HepG2 (cell line): ENCODE measurements around the gene CDH23. TPM values are rescaled to one million over a fixed set of nuclear protein-coding genes. Genes with fewer than 3 reads are reported as not detected.

Experiments used
- CREM ChIP-seq, 2 experiments: sonication (generic) in 1 of 2; formaldehyde crosslinking in 1 of 2; IDR thresholded peaks; 2 replicates each; pipeline versions ENCODE4 v1.4.0 to v1.6.1; 2016 to 2020; ENCODE audit warnings: antibody characterized with exemption in 1 of 2, mild to moderate bottlenecking in 1 of 2, missing genetic modification reagents in 1 of 2
- FOXA3 ChIP-seq: IDR thresholded peaks from 2 replicates; pipeline ENCODE4 v1.6.1; 2016; ENCODE audit warnings: missing genetic modification reagents, missing compliant biosample characterization
- GLI4 ChIP-seq: sonication (generic); formaldehyde crosslinking; IDR thresholded peaks from 2 replicates; pipeline ENCODE4 v1.5.1; 2020; ENCODE audit warnings: missing genetic modification reagents, mild to moderate bottlenecking, moderate library complexity, borderline replicate concordance
- KLF15 ChIP-seq: sonication (generic); formaldehyde crosslinking; IDR thresholded peaks from 2 replicates; pipeline ENCODE4 v1.8.1; 2023; ENCODE audit warnings: borderline replicate concordance, mild to moderate bottlenecking, inconsistent platforms, missing genetic modification reagents, mixed read lengths
- NCOR1 ChIP-seq: fragments of 200-600 bp; sonication (generic); IDR thresholded peaks from 2 replicates; pipeline ENCODE4 v1.7.0; 2017; ENCODE audit warnings: antibody characterized with exemption, low read length, borderline replicate concordance
- NR2F2 ChIP-seq: IDR thresholded peaks from 2 replicates; pipeline ENCODE4 v1.6.1; 2012; ENCODE audit warnings: low read depth, inconsistent platforms, borderline replicate concordance
- PRDM4 ChIP-seq: sonication (generic); formaldehyde crosslinking; IDR thresholded peaks from 2 replicates; pipeline ENCODE4 v1.9.0; 2021; ENCODE audit warnings: missing genetic modification reagents, borderline replicate concordance
- RBFOX2 ChIP-seq: fragments of 200-400 bp; formaldehyde crosslinking; IDR thresholded peaks from 2 replicates; pipeline ENCODE4 v1.6.1; 2017; ENCODE audit warnings: low read depth, mild to moderate bottlenecking, low read length
- SALL1 ChIP-seq: sonication (generic); formaldehyde crosslinking; IDR thresholded peaks from 2 replicates; pipeline ENCODE4 v1.8.0; 2022; ENCODE audit warnings: mild to moderate bottlenecking, missing genetic modification reagents
- SIN3B ChIP-seq: fragments of 150-350 bp; IDR thresholded peaks from 2 replicates; pipeline ENCODE4 v1.6.1; 2014; ENCODE audit warnings: low read length
- SOX5 ChIP-seq: IDR thresholded peaks from 2 replicates; pipeline ENCODE4 v1.6.1; 2016; ENCODE audit warnings: borderline replicate concordance
- TGIF2 ChIP-seq: IDR thresholded peaks from 2 replicates; pipeline ENCODE4 v1.6.1; 2016; ENCODE audit warnings: control low read depth, missing compliant biosample characterization
- ZNF230 ChIP-seq: sonication (generic); formaldehyde crosslinking; IDR thresholded peaks from 2 replicates; pipeline ENCODE4 v1.4.0; 2020; ENCODE audit warnings: mild to moderate bottlenecking, missing genetic modification reagents
- ZNF234 ChIP-seq: sonication (generic); formaldehyde crosslinking; conservative IDR thresholded peaks from 2 replicates; pipeline ENCODE4 v1.5.1; 2020; ENCODE audit warnings: mild to moderate bottlenecking, missing genetic modification reagents
- ZNF34 ChIP-seq: sonication (generic); formaldehyde crosslinking; IDR thresholded peaks from 2 replicates; pipeline ENCODE4 v1.4.0; 2020; ENCODE audit warnings: mild to moderate bottlenecking, missing genetic modification reagents, borderline replicate concordance
- ZNF543 ChIP-seq: sonication (generic); formaldehyde crosslinking; IDR thresholded peaks from 2 replicates; pipeline ENCODE4 v1.4.0; 2020; ENCODE audit warnings: mild to moderate bottlenecking, missing genetic modification reagents
- polyA plus RNA-seq, 8 experiments: library from polyadenylated mRNA; depleted of rRNA in 3 of 8; stranded (reverse) in 7 of 8; unstranded in 1 of 8; fragments of >200 nt; fragmentation: Illumina TruSeq in 4 of 8; extraction: Trizol in 4 of 8; gene quantifications; 2 replicates each; pipeline versions ENCODE4 v1.2.1 to v1.2.3, GENCODE V29; 2011 to 2016; ENCODE audit warnings: low read depth in 4 of 8, missing spikeins in 1 of 8, mixed read lengths in 1 of 8; ENCODE audit not compliant: insufficient read depth in 1 of 8
- total RNA-seq, 5 experiments: library from RNA; depleted of rRNA; stranded (reverse); fragments of >200 nt; fragmentation: Illumina TruSeq; extraction: Trizol; gene quantifications; 2 replicates each; pipeline ENCODE4 v1.2.3, GENCODE V29; 2016; ENCODE audit warnings: low read depth in 1 of 5
- TF ChIP-seq, protein P1 (sequence below): sonication (generic); formaldehyde crosslinking; IDR thresholded peaks from 2 replicates; pipeline ENCODE4 v1.5.1; 2020; ENCODE audit warnings: mild to moderate bottlenecking, missing genetic modification reagents, moderate library complexity
- TF ChIP-seq, protein P2 (sequence below): sonication (generic); formaldehyde crosslinking; IDR thresholded peaks from 2 replicates; pipeline ENCODE4 v1.4.0; 2020; ENCODE audit warnings: missing genetic modification reagents
- TF ChIP-seq, protein P3 (sequence below): sonication (generic); formaldehyde crosslinking; IDR thresholded peaks from 2 replicates; pipeline ENCODE4 v1.5.1; 2020; ENCODE audit warnings: missing genetic modification reagents, mild to moderate bottlenecking, borderline replicate concordance

The CDH23 gene
- total and polyA plus RNA-seq, 2 of the 13 experiments (the other 11 are each of a cell fraction or from before 2014, with no cell fraction given), result 0.13 TPM; not detected in 1

DNA sequence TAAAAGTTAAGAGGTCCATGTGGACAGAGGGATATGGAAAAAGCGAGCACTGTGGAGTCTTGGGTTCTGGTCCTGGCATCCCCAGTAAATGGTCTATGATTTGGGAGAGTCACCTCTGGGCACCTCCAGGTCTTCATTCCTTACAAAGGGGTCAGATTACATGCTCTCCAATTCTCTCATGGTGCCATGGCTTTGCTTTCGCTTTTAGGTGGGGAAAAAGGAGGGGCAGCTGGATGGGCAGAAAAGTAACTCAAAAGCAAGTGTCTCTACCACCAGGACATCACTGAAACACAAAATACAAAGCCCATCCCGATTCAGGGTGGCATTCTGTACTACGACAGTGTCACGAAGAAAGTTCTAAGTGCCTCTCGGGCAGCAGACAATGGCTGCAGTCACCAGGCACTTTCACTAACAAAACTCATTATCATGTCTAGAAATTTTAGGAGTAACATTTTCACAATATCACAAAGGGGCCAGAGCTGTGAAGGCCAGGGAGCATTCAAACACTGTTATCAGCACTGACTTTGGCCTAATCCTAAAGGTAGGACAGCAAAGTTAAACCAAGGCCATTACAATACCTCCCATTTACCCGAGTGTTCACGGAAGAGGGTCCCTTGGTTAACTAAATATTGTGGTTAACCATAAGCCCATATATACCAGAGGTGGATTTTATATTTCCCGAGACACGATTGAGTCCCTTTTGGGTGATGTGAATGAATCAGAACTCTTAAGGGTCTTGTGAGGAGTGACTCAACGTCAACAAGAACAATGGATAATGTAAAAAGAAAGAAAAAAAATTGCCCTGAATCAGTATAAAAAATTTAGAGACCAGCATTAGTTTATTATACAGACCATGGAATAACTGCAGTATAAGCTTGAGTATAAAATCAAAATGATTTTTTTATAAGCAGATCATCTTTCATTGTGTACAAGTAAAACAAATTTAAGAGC, 451.9 kb downstream of the CDH23 start (continued):
- TF ChIP-seq SOX5 (CRISPR knock-in tag) (0 out of 2 replicates have a peak, but pooled peaks have one; percentile 16), PRDM4 (CRISPR knock-in tag) (no peak), KLF15 (no peak), CREM (IDR thresholded peaks at IDR 0.05) (0 out of 2 replicates have a peak, but pooled peaks have one; percentile 18), CREM (CRISPR knock-in tag; IDR thresholded peaks at IDR 0.05) (no peak), SALL1 (CRISPR knock-in tag) (no peak), ZNF230 (CRISPR knock-in tag) (no peak), NR2F2 (no peak), ZNF543 (no peak), NCOR1 (no peak), FOXA3 (0 out of 2 replicates have a peak, but pooled peaks have one; percentile 19), SIN3B (no peak), RBFOX2 (peak; percentile 33; the same call in 1 of the 2 replicates), TGIF2 (CRISPR knock-in tag) (no peak), ZNF234 (CRISPR knock-in tag) (no peak), GLI4 (no peak), ZNF34 (CRISPR knock-in tag) (no peak)
- TF ChIP-seq, protein P1, sequence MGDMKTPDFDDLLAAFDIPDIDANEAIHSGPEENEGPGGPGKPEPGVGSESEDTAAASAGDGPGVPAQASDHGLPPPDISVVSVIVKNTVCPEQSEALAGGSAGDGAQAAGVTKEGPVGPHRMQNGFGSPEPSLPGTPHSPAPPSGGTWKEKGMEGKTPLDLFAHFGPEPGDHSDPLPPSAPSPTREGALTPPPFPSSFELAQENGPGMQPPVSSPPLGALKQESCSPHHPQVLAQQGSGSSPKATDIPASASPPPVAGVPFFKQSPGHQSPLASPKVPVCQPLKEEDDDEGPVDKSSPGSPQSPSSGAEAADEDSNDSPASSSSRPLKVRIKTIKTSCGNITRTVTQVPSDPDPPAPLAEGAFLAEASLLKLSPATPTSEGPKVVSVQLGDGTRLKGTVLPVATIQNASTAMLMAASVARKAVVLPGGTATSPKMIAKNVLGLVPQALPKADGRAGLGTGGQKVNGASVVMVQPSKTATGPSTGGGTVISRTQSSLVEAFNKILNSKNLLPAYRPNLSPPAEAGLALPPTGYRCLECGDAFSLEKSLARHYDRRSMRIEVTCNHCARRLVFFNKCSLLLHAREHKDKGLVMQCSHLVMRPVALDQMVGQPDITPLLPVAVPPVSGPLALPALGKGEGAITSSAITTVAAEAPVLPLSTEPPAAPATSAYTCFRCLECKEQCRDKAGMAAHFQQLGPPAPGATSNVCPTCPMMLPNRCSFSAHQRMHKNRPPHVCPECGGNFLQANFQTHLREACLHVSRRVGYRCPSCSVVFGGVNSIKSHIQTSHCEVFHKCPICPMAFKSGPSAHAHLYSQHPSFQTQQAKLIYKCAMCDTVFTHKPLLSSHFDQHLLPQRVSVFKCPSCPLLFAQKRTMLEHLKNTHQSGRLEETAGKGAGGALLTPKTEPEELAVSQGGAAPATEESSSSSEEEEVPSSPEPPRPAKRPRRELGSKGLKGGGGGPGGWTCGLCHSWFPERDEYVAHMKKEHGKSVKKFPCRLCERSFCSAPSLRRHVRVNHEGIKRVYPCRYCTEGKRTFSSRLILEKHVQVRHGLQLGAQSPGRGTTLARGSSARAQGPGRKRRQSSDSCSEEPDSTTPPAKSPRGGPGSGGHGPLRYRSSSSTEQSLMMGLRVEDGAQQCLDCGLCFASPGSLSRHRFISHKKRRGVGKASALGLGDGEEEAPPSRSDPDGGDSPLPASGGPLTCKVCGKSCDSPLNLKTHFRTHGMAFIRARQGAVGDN (CRISPR knock-in tag), result no peak
- TF ChIP-seq, protein P2, sequence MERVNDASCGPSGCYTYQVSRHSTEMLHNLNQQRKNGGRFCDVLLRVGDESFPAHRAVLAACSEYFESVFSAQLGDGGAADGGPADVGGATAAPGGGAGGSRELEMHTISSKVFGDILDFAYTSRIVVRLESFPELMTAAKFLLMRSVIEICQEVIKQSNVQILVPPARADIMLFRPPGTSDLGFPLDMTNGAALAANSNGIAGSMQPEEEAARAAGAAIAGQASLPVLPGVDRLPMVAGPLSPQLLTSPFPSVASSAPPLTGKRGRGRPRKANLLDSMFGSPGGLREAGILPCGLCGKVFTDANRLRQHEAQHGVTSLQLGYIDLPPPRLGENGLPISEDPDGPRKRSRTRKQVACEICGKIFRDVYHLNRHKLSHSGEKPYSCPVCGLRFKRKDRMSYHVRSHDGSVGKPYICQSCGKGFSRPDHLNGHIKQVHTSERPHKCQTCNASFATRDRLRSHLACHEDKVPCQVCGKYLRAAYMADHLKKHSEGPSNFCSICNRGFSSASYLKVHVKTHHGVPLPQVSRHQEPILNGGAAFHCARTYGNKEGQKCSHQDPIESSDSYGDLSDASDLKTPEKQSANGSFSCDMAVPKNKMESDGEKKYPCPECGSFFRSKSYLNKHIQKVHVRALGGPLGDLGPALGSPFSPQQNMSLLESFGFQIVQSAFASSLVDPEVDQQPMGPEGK (CRISPR knock-in tag), result peak; percentile 23; the same call in 1 of the 2 replicates
- TF ChIP-seq, protein P3, sequence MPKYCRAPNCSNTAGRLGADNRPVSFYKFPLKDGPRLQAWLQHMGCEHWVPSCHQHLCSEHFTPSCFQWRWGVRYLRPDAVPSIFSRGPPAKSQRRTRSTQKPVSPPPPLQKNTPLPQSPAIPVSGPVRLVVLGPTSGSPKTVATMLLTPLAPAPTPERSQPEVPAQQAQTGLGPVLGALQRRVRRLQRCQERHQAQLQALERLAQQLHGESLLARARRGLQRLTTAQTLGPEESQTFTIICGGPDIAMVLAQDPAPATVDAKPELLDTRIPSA, result no peak
